ENCODE results near the gene CLEC2B. TPM values are rescaled to one million over a fixed set of nuclear protein-coding genes. Genes with fewer than 3 reads are reported as not detected.

CLEC2B gene
- 20.4 TPM for total RNA-seq
- 9.3 TPM for polyA plus RNA-seq

- DNase-seq (ENCODE audit: extremely low spot score), result no peak
- Histone ChIP-seq H3K4me3 (ENCODE audit: low read depth, low read length) (peak within 1 kb of the TSS; percentile 57), H3K36me3 (ENCODE audit: insufficient read depth) (no peaks in the 10 kb centered on the region), H3K4me1 (ENCODE audit: insufficient read depth) (no peaks in the 10 kb centered on the region), H3K27ac (ENCODE audit: low read depth) (peak within 1 kb of the TSS; percentile 88)
- whole genome bisulfite sequencing, result 17% methylated on average over 11 of the region's 11 CpGs
Measured at GRCh38 chr12:9869307-9870161, at the start of gene CLEC2B. TSS of gene CLEC2B (minus strand) at chr12:9869354.

GRCh38 chr12:9911708-9912107 lies 42.6 kb upstream of the CLEC2B start:
- DNase-seq (ENCODE audit: extremely low spot score), result no peak
- Histone ChIP-seq H3K27ac (ENCODE audit: low read depth) (no peak overlapping the region), H3K4me1 (ENCODE audit: insufficient read depth) (no peaks in the 10 kb centered on the region), H3K36me3 (ENCODE audit: insufficient read depth) (no peaks in the 10 kb centered on the region), H3K4me3 (ENCODE audit: low read depth, low read length) (no peak overlapping the region)

- Histone ChIP-seq H3K27ac (ENCODE audit: low read depth) (no peak overlapping the region), H3K4me3 (ENCODE audit: low read depth, low read length) (no peak overlapping the region), H3K36me3 (ENCODE audit: insufficient read depth) (no peaks in the 10 kb centered on the region), H3K4me1 (ENCODE audit: insufficient read depth) (no peaks in the 10 kb centered on the region)
- 87% methylated on average over 7 of the region's 7 CpGs for WGBS
- no peak for DNase-seq (ENCODE audit: extremely low spot score)
Measured at GRCh38 chr12:9910716-9911421, 41.7 kb upstream of the CLEC2B start.

GRCh38 chr12:9909724-9910123 lies 40.6 kb upstream of the CLEC2B start:
- H3K36me3 ChIP-seq (ENCODE audit: insufficient read depth), result no peaks in the 10 kb centered on the region
- no peak overlapping the region for H3K27ac ChIP-seq (ENCODE audit: low read depth)
- no peaks in the 10 kb centered on the region for H3K4me1 ChIP-seq (ENCODE audit: insufficient read depth)
- H3K4me3 ChIP-seq (ENCODE audit: low read depth, low read length), result no peak overlapping the region
- no peak for DNase-seq (ENCODE audit: extremely low spot score)

GRCh38 chr12:9908350-9908749 lies 39.2 kb upstream of the CLEC2B start:
- no peak overlapping the region for H3K4me3 ChIP-seq (ENCODE audit: low read depth, low read length)
- WGBS, result 91% methylated on average over 4 of the region's 4 CpGs
- no peak overlapping the region for H3K27ac ChIP-seq (ENCODE audit: low read depth)
- no peak for DNase-seq (ENCODE audit: extremely low spot score)
- no peaks in the 10 kb centered on the region for H3K36me3 ChIP-seq (ENCODE audit: insufficient read depth)
- H3K4me1 ChIP-seq (ENCODE audit: insufficient read depth), result no peaks in the 10 kb centered on the region

- Histone ChIP-seq H3K4me1 (ENCODE audit: insufficient read depth) (no peaks in the 10 kb centered on the region), H3K4me3 (ENCODE audit: low read depth, low read length) (no peak overlapping the region), H3K27ac (ENCODE audit: low read depth) (no peak overlapping the region), H3K36me3 (ENCODE audit: insufficient read depth) (no peaks in the 10 kb centered on the region)
- no peak for DNase-seq (ENCODE audit: extremely low spot score)
- 90% methylated on average over 7 of the region's 7 CpGs for WGBS
Measured at GRCh38 chr12:9907769-9908168, 38.6 kb upstream of the CLEC2B start.

- WGBS, result 75% methylated on average over 2 of the region's 2 CpGs
- no peak overlapping the region for H3K4me3 ChIP-seq (ENCODE audit: low read depth, low read length)
- no peak overlapping the region for H3K27ac ChIP-seq (ENCODE audit: low read depth)
- DNase-seq (ENCODE audit: extremely low spot score), result no peak
- H3K36me3 ChIP-seq (ENCODE audit: insufficient read depth), result no peaks in the 10 kb centered on the region
- H3K4me1 ChIP-seq (ENCODE audit: insufficient read depth), result no peaks in the 10 kb centered on the region
Measured at GRCh38 chr12:9906873-9907272, 37.7 kb upstream of the CLEC2B start.

GRCh38 chr12:9902539-9903228 lies 33.5 kb upstream of the CLEC2B start:
- Histone ChIP-seq H3K27ac (ENCODE audit: low read depth) (no peak overlapping the region), H3K4me3 (ENCODE audit: low read depth, low read length) (no peak overlapping the region), H3K4me1 (ENCODE audit: insufficient read depth) (no peaks in the 10 kb centered on the region), H3K36me3 (ENCODE audit: insufficient read depth) (no peaks in the 10 kb centered on the region)
- no peak for DNase-seq (ENCODE audit: extremely low spot score)
- WGBS, result 84% methylated on average over 7 of the region's 7 CpGs

- no peaks in the 10 kb centered on the region for H3K36me3 ChIP-seq (ENCODE audit: insufficient read depth)
- no peaks in the 10 kb centered on the region for H3K4me1 ChIP-seq (ENCODE audit: insufficient read depth)
- H3K27ac ChIP-seq (ENCODE audit: low read depth), result no peak overlapping the region
- DNase-seq (ENCODE audit: extremely low spot score), result no peak
- H3K4me3 ChIP-seq (ENCODE audit: low read depth, low read length), result no peak overlapping the region
- 76% methylated on average over 2 of the region's 2 CpGs for WGBS
Measured at GRCh38 chr12:9900930-9901329, 31.8 kb upstream of the CLEC2B start.

GRCh38 chr12:9899209-9899608 lies 30.1 kb upstream of the CLEC2B start:
- WGBS, result 96% methylated on average over 2 of the region's 2 CpGs
- H3K27ac ChIP-seq (ENCODE audit: low read depth), result no peak overlapping the region
- no peak for DNase-seq (ENCODE audit: extremely low spot score)
- no peaks in the 10 kb centered on the region for H3K4me1 ChIP-seq (ENCODE audit: insufficient read depth)
- no peaks in the 10 kb centered on the region for H3K36me3 ChIP-seq (ENCODE audit: insufficient read depth)
- no peak overlapping the region for H3K4me3 ChIP-seq (ENCODE audit: low read depth, low read length)

GRCh38 chr12:9897535-9897934 lies 28.4 kb upstream of the CLEC2B start:
- H3K27ac ChIP-seq (ENCODE audit: low read depth), result no peak overlapping the region
- 71% methylated on average over 6 of the region's 6 CpGs for WGBS
- H3K4me1 ChIP-seq (ENCODE audit: insufficient read depth), result no peaks in the 10 kb centered on the region
- H3K4me3 ChIP-seq (ENCODE audit: low read depth, low read length), result no peak overlapping the region
- no peaks in the 10 kb centered on the region for H3K36me3 ChIP-seq (ENCODE audit: insufficient read depth)
- DNase-seq (ENCODE audit: extremely low spot score), result no peak

- H3K27ac ChIP-seq (ENCODE audit: low read depth), result no peak overlapping the region
- WGBS, result 49% methylated on average over 6 of the region's 6 CpGs
- no peaks in the 10 kb centered on the region for H3K36me3 ChIP-seq (ENCODE audit: insufficient read depth)
- H3K4me3 ChIP-seq (ENCODE audit: low read depth, low read length), result no peak overlapping the region
- no peak for DNase-seq (ENCODE audit: extremely low spot score)
- no peaks in the 10 kb centered on the region for H3K4me1 ChIP-seq (ENCODE audit: insufficient read depth)
Measured at GRCh38 chr12:9895215-9895971, 26.2 kb upstream of the CLEC2B start.

- H3K27ac ChIP-seq (ENCODE audit: low read depth), result no peak overlapping the region
- WGBS, result 62% methylated on average over 4 of the region's 4 CpGs
- no peak for DNase-seq (ENCODE audit: extremely low spot score)
- H3K4me3 ChIP-seq (ENCODE audit: low read depth, low read length), result no peak overlapping the region
- no peaks in the 10 kb centered on the region for H3K4me1 ChIP-seq (ENCODE audit: insufficient read depth)
- H3K36me3 ChIP-seq (ENCODE audit: insufficient read depth), result no peaks in the 10 kb centered on the region
Measured at GRCh38 chr12:9888665-9889273, 19.6 kb upstream of the CLEC2B start.

All from urinary bladder (tissue), 4 donors.